NB4 (cell line): ENCODE measurements around the gene ZNF366.

Experiments
- CTCF ChIP-seq: IDR thresholded peaks from one replicate; pipeline ENCODE4 v1.5.1; 2012; ENCODE audit warnings: low read depth, low read length
- MAX ChIP-seq: IDR thresholded peaks from 2 replicates; pipeline ENCODE4 v1.6.1; 2011; ENCODE audit warnings: low read depth, low read length
- MYC ChIP-seq: IDR thresholded peaks from 2 replicates; pipeline ENCODE4 v1.6.1; 2011; ENCODE audit warnings: low read depth, low read length

GRCh38 chr5:72525816-72526215, 18.6 kb upstream of the ZNF366 start:
- TF ChIP-seq CTCF (no peak), MYC (no peak), MAX (no peak)
